ENCODE data around the gene KIFBP. TPM values are rescaled to one million over a fixed set of nuclear protein-coding genes. Genes with fewer than 3 reads are reported as not detected.
A peak's percentile ranks its signal among the peaks of the same experiment; 100 is the strongest.

KIFBP gene
- polyA plus RNA-seq, 3 donors = 7.0 to 22.3 (median 17.9) TPM

- peak overlapping the region; percentile 34 for H3K27ac ChIP-seq (ENCODE audit: low read depth, low read length)
- WGBS, 3 donors = 30 to 71% (median 34%) methylated on average over 8 of the region's 8 CpGs
Measured at GRCh38 chr10:69065406-69066361, 77.1 kb downstream of the KIFBP start.

Other genes starting within 250 kb of the KIFBP start
- 1 to 10 TPM in 2 of 3 donors, under 1 TPM in 1; 0.72 to 5.5 (median 2.4) TPM for gene STOX1, start 161.3 kb upstream of the KIFBP start, polyA plus RNA-seq
- 10 to 100 TPM; 22.0 to 33.4 (median 25.5) TPM for gene DDX50, start 87.5 kb upstream of the KIFBP start, polyA plus RNA-seq
- 10 to 100 TPM; 25.7 to 96.1 (median 48.8) TPM for gene DDX21, start 32.6 kb upstream of the KIFBP start, polyA plus RNA-seq
- gene SRGN, start 99.3 kb downstream of the KIFBP start, polyA plus RNA-seq = 100 to 1,000 TPM in 2 of 3 donors, 10 to 100 TPM in 1; 32.0 to 290 (median 181) TPM
- gene VPS26A, start 135.4 kb downstream of the KIFBP start, polyA plus RNA-seq = 10 to 100 TPM; 13.1 to 45.2 (median 33.4) TPM
- 10 to 100 TPM; 13.6 to 37.1 (median 29.4) TPM for gene SUPV3L1, start 191.4 kb downstream of the KIFBP start, polyA plus RNA-seq
- gene HKDC1, start 231.5 kb downstream of the KIFBP start, polyA plus RNA-seq = 1 to 10 TPM in 1 of 3 donors, under 1 TPM in 1, not detected in 1; 0.13 to 2.6 TPM